Measurements from ENCODE around the gene NOTCH1.

Gene NOTCH1

GRCh38 chr9:136507221-136507991 is 38.4 kb downstream of the NOTCH1 start:
- Histone ChIP-seq H3K4me3 (ENCODE audit: low read depth in 1 of 2, low read length in 2 of 2) (no peak overlapping the region), H3K36me3 (ENCODE audit: control insufficient read depth in 1 of 2, insufficient read depth in 2 of 2, low read length in 2 of 2) (peaks cover 23 to 98% of the 10 kb centered on the region in 2 donors), H3K27me3 (ENCODE audit: low read depth, low read length) (no peaks in the 10 kb centered on the region), H3K27ac (ENCODE audit: low read length) (no peak overlapping the region), H3K4me1 (ENCODE audit: control insufficient read depth in 1 of 2, insufficient read depth in 2 of 2, low read length in 2 of 2) (no peaks in the 10 kb centered on the region), H3K9me3 (ENCODE audit: control insufficient read depth in 1 of 2, low read length in 2 of 2) (no peaks in the 10 kb centered on the region)

GRCh38 chr9:136506425-136506824 is 39.4 kb downstream of the NOTCH1 start:
- Histone ChIP-seq H3K4me1 (ENCODE audit: control insufficient read depth in 1 of 2, insufficient read depth in 2 of 2, low read length in 2 of 2) (no peaks in the 10 kb centered on the region), H3K4me3 (ENCODE audit: low read depth in 1 of 2, low read length in 2 of 2) (no peak overlapping the region), H3K36me3 (ENCODE audit: control insufficient read depth in 1 of 2, insufficient read depth in 2 of 2, low read length in 2 of 2) (peaks cover 18 to 98% of the 10 kb centered on the region in 2 donors)

GRCh38 chr9:136505406-136506403 is 40.1 kb downstream of the NOTCH1 start:
- H3K27ac ChIP-seq (ENCODE audit: low read length) = no peak overlapping the region
- H3K27me3 ChIP-seq (ENCODE audit: low read depth, low read length) = no peaks in the 10 kb centered on the region
- H3K9me3 ChIP-seq (ENCODE audit: control insufficient read depth in 1 of 2, low read length in 2 of 2) = no peaks in the 10 kb centered on the region
- no peak overlapping the region for H3K4me3 ChIP-seq (ENCODE audit: low read depth in 1 of 2, low read length in 2 of 2)
- no peaks in the 10 kb centered on the region for H3K4me1 ChIP-seq (ENCODE audit: control insufficient read depth in 1 of 2, insufficient read depth in 2 of 2, low read length in 2 of 2)
- peaks cover 18 to 98% of the 10 kb centered on the region in 2 donors for H3K36me3 ChIP-seq (ENCODE audit: control insufficient read depth in 1 of 2, insufficient read depth in 2 of 2, low read length in 2 of 2)

More at GRCh38 chr9:136506425-136506824, 39.4 kb downstream of the NOTCH1 start:
- Histone ChIP-seq H3K27me3 (ENCODE audit: low read depth, low read length) (no peaks in the 10 kb centered on the region), H3K9me3 (ENCODE audit: control insufficient read depth in 1 of 2, low read length in 2 of 2) (no peaks in the 10 kb centered on the region), H3K27ac (ENCODE audit: low read length) (no peak overlapping the region)

- H3K4me3 ChIP-seq (ENCODE audit: low read depth in 1 of 2, low read length in 2 of 2) = no peak overlapping the region
- H3K27me3 ChIP-seq (ENCODE audit: low read depth, low read length) = no peaks in the 10 kb centered on the region
- no peak overlapping the region for H3K27ac ChIP-seq (ENCODE audit: low read length)
- H3K9me3 ChIP-seq (ENCODE audit: control insufficient read depth in 1 of 2, low read length in 2 of 2) = no peaks in the 10 kb centered on the region
- H3K36me3 ChIP-seq (ENCODE audit: control insufficient read depth in 1 of 2, insufficient read depth in 2 of 2, low read length in 2 of 2) = peaks cover 15 to 98% of the 10 kb centered on the region in 2 donors
- H3K4me1 ChIP-seq (ENCODE audit: control insufficient read depth in 1 of 2, insufficient read depth in 2 of 2, low read length in 2 of 2) = no peaks in the 10 kb centered on the region
Observed at GRCh38 chr9:136504512-136505348, 41.1 kb downstream of the NOTCH1 start.

GRCh38 chr9:136502940-136503550 is 42.8 kb downstream of the NOTCH1 start:
- peaks cover 19 to 98% of the 10 kb centered on the region in 2 donors for H3K36me3 ChIP-seq (ENCODE audit: control insufficient read depth in 1 of 2, insufficient read depth in 2 of 2, low read length in 2 of 2)

GRCh38 chr9:136502196-136502595 is 43.7 kb downstream of the NOTCH1 start:
- Histone ChIP-seq H3K27ac (ENCODE audit: low read length) (no peak overlapping the region), H3K36me3 (ENCODE audit: control insufficient read depth in 1 of 2, insufficient read depth in 2 of 2, low read length in 2 of 2) (peaks cover 12 to 98% of the 10 kb centered on the region in 2 donors), H3K4me1 (ENCODE audit: control insufficient read depth in 1 of 2, insufficient read depth in 2 of 2, low read length in 2 of 2) (no peaks in the 10 kb centered on the region), H3K27me3 (ENCODE audit: low read depth, low read length) (no peaks in the 10 kb centered on the region), H3K4me3 (ENCODE audit: low read depth in 1 of 2, low read length in 2 of 2) (no peak overlapping the region), H3K9me3 (ENCODE audit: control insufficient read depth in 1 of 2, low read length in 2 of 2) (no peaks in the 10 kb centered on the region)

More at GRCh38 chr9:136502940-136503550, 42.8 kb downstream of the NOTCH1 start:
- Histone ChIP-seq H3K27me3 (ENCODE audit: low read depth, low read length) (no peaks in the 10 kb centered on the region), H3K27ac (ENCODE audit: low read length) (no peak overlapping the region), H3K4me3 (ENCODE audit: low read depth in 1 of 2, low read length in 2 of 2) (no peak overlapping the region), H3K9me3 (ENCODE audit: control insufficient read depth in 1 of 2, low read length in 2 of 2) (no peaks in the 10 kb centered on the region), H3K4me1 (ENCODE audit: control insufficient read depth in 1 of 2, insufficient read depth in 2 of 2, low read length in 2 of 2) (no peaks in the 10 kb centered on the region)

- no peaks in the 10 kb centered on the region for H3K9me3 ChIP-seq (ENCODE audit: control insufficient read depth in 1 of 2, low read length in 2 of 2)
- no peak overlapping the region for H3K27ac ChIP-seq (ENCODE audit: low read length)
- H3K27me3 ChIP-seq (ENCODE audit: low read depth, low read length) = no peaks in the 10 kb centered on the region
- no peaks in the 10 kb centered on the region for H3K4me1 ChIP-seq (ENCODE audit: control insufficient read depth in 1 of 2, insufficient read depth in 2 of 2, low read length in 2 of 2)
- no peak overlapping the region for H3K4me3 ChIP-seq (ENCODE audit: low read depth in 1 of 2, low read length in 2 of 2)
- H3K36me3 ChIP-seq (ENCODE audit: control insufficient read depth in 1 of 2, insufficient read depth in 2 of 2, low read length in 2 of 2) = peaks cover 11 to 98% of the 10 kb centered on the region in 2 donors
Observed at GRCh38 chr9:136501686-136502085, 44.2 kb downstream of the NOTCH1 start.

- Histone ChIP-seq H3K27ac (ENCODE audit: low read length) (no peak overlapping the region), H3K4me1 (ENCODE audit: control insufficient read depth in 1 of 2, insufficient read depth in 2 of 2, low read length in 2 of 2) (no peaks in the 10 kb centered on the region), H3K4me3 (ENCODE audit: low read depth in 1 of 2, low read length in 2 of 2) (no peak overlapping the region), H3K36me3 (ENCODE audit: control insufficient read depth in 1 of 2, insufficient read depth in 2 of 2, low read length in 2 of 2) (peaks cover 11 to 97% of the 10 kb centered on the region in 2 donors), H3K27me3 (ENCODE audit: low read depth, low read length) (no peaks in the 10 kb centered on the region), H3K9me3 (ENCODE audit: control insufficient read depth in 1 of 2, low read length in 2 of 2) (no peaks in the 10 kb centered on the region)
Observed at GRCh38 chr9:136499935-136500910, 45.6 kb downstream of the NOTCH1 start.

GRCh38 chr9:136499071-136499934 is 46.5 kb downstream of the NOTCH1 start:
- Histone ChIP-seq H3K36me3 (ENCODE audit: control insufficient read depth in 1 of 2, insufficient read depth in 2 of 2, low read length in 2 of 2) (peaks cover 11 to 93% of the 10 kb centered on the region in 2 donors), H3K27ac (ENCODE audit: low read length) (no peak overlapping the region), H3K27me3 (ENCODE audit: low read depth, low read length) (no peaks in the 10 kb centered on the region)

More at GRCh38 chr9:136499071-136499934, 46.5 kb downstream of the NOTCH1 start:
- Histone ChIP-seq H3K4me3 (ENCODE audit: low read depth in 1 of 2, low read length in 2 of 2) (no peak overlapping the region), H3K9me3 (ENCODE audit: control insufficient read depth in 1 of 2, low read length in 2 of 2) (no peaks in the 10 kb centered on the region), H3K4me1 (ENCODE audit: control insufficient read depth in 1 of 2, insufficient read depth in 2 of 2, low read length in 2 of 2) (no peaks in the 10 kb centered on the region)
